ENCODE data around the gene KCNJ14.

DNA sequence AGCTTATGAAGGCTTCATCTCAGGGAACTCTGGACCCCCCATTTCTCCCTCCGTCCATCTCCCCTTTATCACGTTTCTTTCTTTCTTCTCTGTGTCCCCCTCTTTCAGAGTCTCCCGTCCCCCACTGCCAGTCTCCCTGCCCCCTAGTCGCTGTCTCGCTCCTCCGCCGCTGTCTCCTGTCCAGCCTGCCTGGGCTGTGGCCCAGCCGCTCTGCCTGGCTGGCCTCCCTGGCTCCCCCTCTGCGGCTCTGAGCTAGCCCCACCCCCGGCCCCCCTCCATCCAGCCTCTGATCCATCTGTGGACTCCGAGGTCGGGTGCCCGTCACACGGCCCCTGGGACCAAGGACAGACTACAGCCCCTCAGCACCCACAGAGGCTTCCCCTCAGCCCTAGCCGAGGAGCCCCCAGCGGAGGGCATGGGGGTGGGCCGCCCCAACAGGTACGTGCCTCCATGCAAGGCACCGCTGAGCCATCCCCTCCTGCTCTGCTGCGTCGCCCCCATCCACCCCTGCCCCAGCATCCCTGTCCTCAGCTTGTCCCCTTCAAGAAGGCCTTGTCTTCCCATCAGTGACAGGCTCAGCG, 1.1 kb upstream of the KCNJ14 start:
- TF ChIP-seq, protein P1, sequence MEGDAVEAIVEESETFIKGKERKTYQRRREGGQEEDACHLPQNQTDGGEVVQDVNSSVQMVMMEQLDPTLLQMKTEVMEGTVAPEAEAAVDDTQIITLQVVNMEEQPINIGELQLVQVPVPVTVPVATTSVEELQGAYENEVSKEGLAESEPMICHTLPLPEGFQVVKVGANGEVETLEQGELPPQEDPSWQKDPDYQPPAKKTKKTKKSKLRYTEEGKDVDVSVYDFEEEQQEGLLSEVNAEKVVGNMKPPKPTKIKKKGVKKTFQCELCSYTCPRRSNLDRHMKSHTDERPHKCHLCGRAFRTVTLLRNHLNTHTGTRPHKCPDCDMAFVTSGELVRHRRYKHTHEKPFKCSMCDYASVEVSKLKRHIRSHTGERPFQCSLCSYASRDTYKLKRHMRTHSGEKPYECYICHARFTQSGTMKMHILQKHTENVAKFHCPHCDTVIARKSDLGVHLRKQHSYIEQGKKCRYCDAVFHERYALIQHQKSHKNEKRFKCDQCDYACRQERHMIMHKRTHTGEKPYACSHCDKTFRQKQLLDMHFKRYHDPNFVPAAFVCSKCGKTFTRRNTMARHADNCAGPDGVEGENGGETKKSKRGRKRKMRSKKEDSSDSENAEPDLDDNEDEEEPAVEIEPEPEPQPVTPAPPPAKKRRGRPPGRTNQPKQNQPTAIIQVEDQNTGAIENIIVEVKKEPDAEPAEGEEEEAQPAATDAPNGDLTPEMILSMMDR (IDR thresholded peaks at IDR 0.05): no peak
- no peak for TF ChIP-seq POLR2A (IDR thresholded peaks at IDR 0.05)

All from Peyer's patch (tissue), 4 donors.